Measurements from ENCODE around the gene ANK3.

DNA sequence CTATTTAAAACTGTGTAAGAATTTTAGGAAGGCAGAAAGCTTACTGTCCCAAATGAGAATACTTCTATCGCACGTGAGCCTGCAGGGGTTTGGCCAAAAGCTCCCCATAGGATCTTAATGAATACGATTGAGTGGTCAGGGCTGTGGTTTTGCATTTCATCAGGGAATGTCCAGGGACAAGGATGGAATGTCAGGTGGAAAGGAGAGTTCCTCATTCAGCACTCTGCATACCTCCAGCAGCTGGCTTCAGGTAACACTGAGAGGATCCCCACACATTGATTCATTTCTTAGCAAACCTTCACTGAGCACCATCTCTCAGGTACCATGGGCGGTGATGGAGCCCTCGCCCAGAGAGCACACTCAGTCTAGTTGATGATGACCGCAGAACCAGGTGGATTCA lies 27.2 kb downstream of the ANK3 start:
- TF ChIP-seq, protein P1, sequence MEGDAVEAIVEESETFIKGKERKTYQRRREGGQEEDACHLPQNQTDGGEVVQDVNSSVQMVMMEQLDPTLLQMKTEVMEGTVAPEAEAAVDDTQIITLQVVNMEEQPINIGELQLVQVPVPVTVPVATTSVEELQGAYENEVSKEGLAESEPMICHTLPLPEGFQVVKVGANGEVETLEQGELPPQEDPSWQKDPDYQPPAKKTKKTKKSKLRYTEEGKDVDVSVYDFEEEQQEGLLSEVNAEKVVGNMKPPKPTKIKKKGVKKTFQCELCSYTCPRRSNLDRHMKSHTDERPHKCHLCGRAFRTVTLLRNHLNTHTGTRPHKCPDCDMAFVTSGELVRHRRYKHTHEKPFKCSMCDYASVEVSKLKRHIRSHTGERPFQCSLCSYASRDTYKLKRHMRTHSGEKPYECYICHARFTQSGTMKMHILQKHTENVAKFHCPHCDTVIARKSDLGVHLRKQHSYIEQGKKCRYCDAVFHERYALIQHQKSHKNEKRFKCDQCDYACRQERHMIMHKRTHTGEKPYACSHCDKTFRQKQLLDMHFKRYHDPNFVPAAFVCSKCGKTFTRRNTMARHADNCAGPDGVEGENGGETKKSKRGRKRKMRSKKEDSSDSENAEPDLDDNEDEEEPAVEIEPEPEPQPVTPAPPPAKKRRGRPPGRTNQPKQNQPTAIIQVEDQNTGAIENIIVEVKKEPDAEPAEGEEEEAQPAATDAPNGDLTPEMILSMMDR (IDR thresholded peaks at IDR 0.05) = no peak
- TF ChIP-seq POLR2A (IDR thresholded peaks at IDR 0.05) = no peak

All from testis (tissue), 2 donors.